ENCODE measurements around the gene HYLS1.

DNA sequence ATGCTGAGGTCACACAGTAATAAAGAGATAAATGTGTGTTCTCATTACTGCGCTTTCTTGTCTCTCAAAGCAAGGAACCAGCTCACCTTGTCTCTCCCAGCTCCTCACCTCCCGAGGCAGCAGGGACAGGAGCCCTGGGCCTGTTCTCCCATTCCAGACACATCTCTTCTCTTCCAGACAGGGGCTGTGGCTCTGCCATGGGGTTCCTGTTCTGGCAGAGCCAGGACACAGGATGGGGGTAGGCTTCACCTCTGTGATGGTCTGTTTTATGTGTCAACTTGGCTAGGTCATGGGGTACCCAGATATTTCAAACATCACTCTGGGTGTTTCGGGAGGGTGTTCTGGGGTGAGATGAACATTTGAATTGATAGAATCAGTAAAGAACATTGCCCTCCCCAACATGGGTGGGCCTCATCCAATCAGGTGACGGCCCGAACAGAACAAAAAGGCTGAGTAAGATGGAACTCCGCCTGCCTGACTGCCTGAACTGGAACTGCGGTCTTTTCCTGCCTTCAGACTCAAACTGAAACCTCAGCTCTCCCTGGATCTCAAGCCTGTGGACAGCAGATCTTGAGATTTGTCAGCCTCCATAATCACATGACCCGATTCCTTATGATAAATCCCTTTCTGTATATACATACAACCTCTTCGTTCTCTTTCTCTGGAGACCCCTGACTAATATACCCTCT is 56.3 kb downstream of the HYLS1 start:
- TF ChIP-seq CTCF (IDR thresholded peaks at IDR 0.05) (no peak), POLR2A (IDR thresholded peaks at IDR 0.05) (no peak)

All from sigmoid colon (tissue), 3 donors.